ENCODE results near the gene PARP6. TPM values are rescaled to one million over a fixed set of nuclear protein-coding genes. Genes with fewer than 3 reads are reported as not detected.

Gene PARP6
- polyA plus RNA-seq, 3 donors: 12.9 to 165 (median 13.5) TPM

DNA sequence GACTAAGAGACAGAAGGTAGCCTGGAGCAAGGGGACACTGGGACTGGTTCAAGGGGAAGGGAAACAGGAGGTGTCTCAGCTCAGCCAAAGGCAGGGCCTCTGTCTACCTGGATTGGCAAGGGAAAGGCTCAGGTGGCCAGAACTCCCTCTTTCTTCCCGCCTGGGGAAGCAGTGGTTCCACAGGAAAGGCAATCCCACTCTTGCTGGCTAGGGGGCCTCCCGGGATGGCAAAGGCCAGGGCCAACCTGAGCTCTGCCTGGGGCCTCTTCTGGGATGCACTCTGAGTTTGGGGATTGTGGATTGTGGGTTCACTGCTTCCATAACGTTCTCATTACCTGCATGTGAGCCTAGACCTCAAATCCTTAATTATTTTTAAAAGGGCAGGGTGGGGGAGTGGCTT is 13.0 kb upstream of the PARP6 start:
- 70% methylated on average over 2 of the region's 3 CpGs for WGBS (ENCODE audit: insufficient coverage)
- H3K27ac Mint-ChIP-seq: no peak overlapping the region
- no peaks in the 10 kb centered on the region for H3K36me3 ChIP-seq (replicated peaks in 1 of 2; ENCODE audit: control insufficient read depth in 1 of 2, insufficient read depth in 2 of 2, low read length in 2 of 2)

DNA sequence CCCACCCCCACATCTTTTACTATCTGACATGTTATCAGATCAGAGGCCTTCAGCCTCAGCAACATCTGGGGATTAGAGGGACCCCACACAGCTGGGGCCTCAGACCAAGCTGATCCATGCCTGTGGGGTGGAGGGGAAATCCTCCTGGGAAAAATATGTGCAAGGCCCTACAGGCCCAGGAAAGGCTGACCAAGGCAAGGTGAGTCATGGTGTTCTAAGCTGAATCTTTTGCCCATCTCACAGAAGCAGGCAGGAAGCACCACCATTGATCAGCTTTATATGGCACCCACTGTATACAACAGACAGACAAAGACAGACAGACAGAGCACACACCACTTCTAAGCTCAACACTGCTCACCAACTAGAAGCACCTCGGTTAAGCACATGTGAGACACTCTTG is 12.4 kb upstream of the PARP6 start:
- Histone ChIP-seq H3K27ac (ENCODE audit: low read depth in 1 of 2, low read length in 2 of 2) (no peak overlapping the region), H3K4me3 (replicated peaks in 1 of 3; ENCODE audit: low read depth in 2 of 3, low read length in 3 of 3) (no peak overlapping the region), H3K9me3 (replicated peaks in 1 of 2; ENCODE audit: control insufficient read depth in 1 of 2, insufficient read depth in 1 of 2, low read length in 2 of 2) (no peaks in the 10 kb centered on the region), H4K20me1 (ENCODE audit: insufficient read depth, low read length) (no peaks in the 10 kb centered on the region), H2AFZ (ENCODE audit: insufficient read depth, low read depth, low read length, poor library complexity, severe bottlenecking) (no peak overlapping the region), H3K4me1 (ENCODE audit: control insufficient read depth in 1 of 2, insufficient read depth in 2 of 2, low read length in 2 of 2) (no peaks in the 10 kb centered on the region), H3K36me3 (replicated peaks in 1 of 2; ENCODE audit: control insufficient read depth in 1 of 2, insufficient read depth in 2 of 2, low read length in 2 of 2) (no peaks in the 10 kb centered on the region), H3K27me3 (ENCODE audit: control insufficient read depth in 2 of 2, insufficient read depth in 2 of 2, low read length in 2 of 2) (no peaks in the 10 kb centered on the region), H3K4me2 (replicated peaks; ENCODE audit: extremely low read depth, low read length, poor library complexity, severe bottlenecking) (no peak overlapping the region), H3K79me2 (ENCODE audit: insufficient read depth, low read length) (no peaks in the 10 kb centered on the region), H3K9ac (ENCODE audit: insufficient read depth, low read length, poor library complexity, severe bottlenecking) (no peak overlapping the region)
- Mint-ChIP-seq H3K27me3 (ENCODE audit: low read depth in 3 of 3) (peaks cover 0 to 2% (median 1%) of the 10 kb centered on the region in 3 donors), H3K9me3 (no peaks in the 10 kb centered on the region), H3K36me3 (peaks cover 0 to 3% of the 10 kb centered on the region in 2 donors), H3K4me1 (no peaks in the 10 kb centered on the region), H3K4me3 (no peak overlapping the region), H3K27ac (no peak overlapping the region)
- TF ChIP-seq, protein P1, sequence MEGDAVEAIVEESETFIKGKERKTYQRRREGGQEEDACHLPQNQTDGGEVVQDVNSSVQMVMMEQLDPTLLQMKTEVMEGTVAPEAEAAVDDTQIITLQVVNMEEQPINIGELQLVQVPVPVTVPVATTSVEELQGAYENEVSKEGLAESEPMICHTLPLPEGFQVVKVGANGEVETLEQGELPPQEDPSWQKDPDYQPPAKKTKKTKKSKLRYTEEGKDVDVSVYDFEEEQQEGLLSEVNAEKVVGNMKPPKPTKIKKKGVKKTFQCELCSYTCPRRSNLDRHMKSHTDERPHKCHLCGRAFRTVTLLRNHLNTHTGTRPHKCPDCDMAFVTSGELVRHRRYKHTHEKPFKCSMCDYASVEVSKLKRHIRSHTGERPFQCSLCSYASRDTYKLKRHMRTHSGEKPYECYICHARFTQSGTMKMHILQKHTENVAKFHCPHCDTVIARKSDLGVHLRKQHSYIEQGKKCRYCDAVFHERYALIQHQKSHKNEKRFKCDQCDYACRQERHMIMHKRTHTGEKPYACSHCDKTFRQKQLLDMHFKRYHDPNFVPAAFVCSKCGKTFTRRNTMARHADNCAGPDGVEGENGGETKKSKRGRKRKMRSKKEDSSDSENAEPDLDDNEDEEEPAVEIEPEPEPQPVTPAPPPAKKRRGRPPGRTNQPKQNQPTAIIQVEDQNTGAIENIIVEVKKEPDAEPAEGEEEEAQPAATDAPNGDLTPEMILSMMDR (IDR thresholded peaks at IDR 0.05): no peak
- DNase-seq: no peak
- intact Hi-C loops (cut with micrococcal nuclease): loop anchor here in 1 of 2 donors (5.0 kb wide), 1 partner anchor 87 kb away; the partner anchor contains the start of gene GRAMD2A
- WGBS (ENCODE audit: insufficient coverage): no CpG with 5 or more reads among the region's 1 CpG

More for the DNA sequence above, 13.0 kb upstream of the PARP6 start:
- H4K20me1 ChIP-seq (ENCODE audit: insufficient read depth, low read length): no peaks in the 10 kb centered on the region
- no peak overlapping the region for H2AFZ ChIP-seq (ENCODE audit: insufficient read depth, low read depth, low read length, poor library complexity, severe bottlenecking)
- no peak overlapping the region for H3K4me3 Mint-ChIP-seq
- no peaks in the 10 kb centered on the region for H3K79me2 ChIP-seq (ENCODE audit: insufficient read depth, low read length)
- no peaks in the 10 kb centered on the region for H3K9me3 Mint-ChIP-seq
- H3K4me2 ChIP-seq (replicated peaks; ENCODE audit: extremely low read depth, low read length, poor library complexity, severe bottlenecking): no peak overlapping the region
- no peak overlapping the region for H3K4me3 ChIP-seq (replicated peaks in 1 of 3; ENCODE audit: low read depth in 2 of 3, low read length in 3 of 3)
- intact Hi-C loops (cut with micrococcal nuclease): loop anchor here in 1 of 2 donors (5.0 kb wide), 1 partner anchor 88 kb away; the partner anchor contains the start of gene GRAMD2A
- TF ChIP-seq, protein P1 (IDR thresholded peaks at IDR 0.05): no peak
- no peaks in the 10 kb centered on the region for H3K4me1 ChIP-seq (ENCODE audit: control insufficient read depth in 1 of 2, insufficient read depth in 2 of 2, low read length in 2 of 2)
- H3K9me3 ChIP-seq (replicated peaks in 1 of 2; ENCODE audit: control insufficient read depth in 1 of 2, insufficient read depth in 1 of 2, low read length in 2 of 2): no peaks in the 10 kb centered on the region
- H3K36me3 Mint-ChIP-seq: peaks cover 0 to 3% of the 10 kb centered on the region in 2 donors
- no peak overlapping the region for H3K9ac ChIP-seq (ENCODE audit: insufficient read depth, low read length, poor library complexity, severe bottlenecking)
- H3K27me3 ChIP-seq (ENCODE audit: control insufficient read depth in 2 of 2, insufficient read depth in 2 of 2, low read length in 2 of 2): no peaks in the 10 kb centered on the region
- H3K27ac ChIP-seq (ENCODE audit: low read depth in 1 of 2, low read length in 2 of 2): no peak overlapping the region
- H3K4me1 Mint-ChIP-seq: no peaks in the 10 kb centered on the region
- H3K27me3 Mint-ChIP-seq (ENCODE audit: low read depth in 3 of 3): peaks cover 0 to 1% (median 0%) of the 10 kb centered on the region in 3 donors
- DNase-seq: no peak

Data from CD14-positive monocyte (primary cell).